GM21825 (cell line): ENCODE data around the gene OPA3.

ENCODE experiments used
- ATAC-seq: cut with Tn5 transposase; IDR thresholded peaks from one replicate; pipeline ENCODE4 v1.9.1; 2021; ENCODE audit warnings: mild to moderate bottlenecking, moderate library complexity; ENCODE audit not compliant: unreplicated experiment

The OPA3 gene

GRCh38 chr19:45568732-45569131 is 15.9 kb downstream of the OPA3 start:
- no peak for ATAC-seq

- no peak for ATAC-seq
Measured at GRCh38 chr19:45567609-45568008, 17.0 kb downstream of the OPA3 start.

GRCh38 chr19:45564131-45564780 is 20.3 kb downstream of the OPA3 start:
- ATAC-seq = no peak

GRCh38 chr19:45560686-45561085 is 23.9 kb downstream of the OPA3 start:
- ATAC-seq = no peak

DNA sequence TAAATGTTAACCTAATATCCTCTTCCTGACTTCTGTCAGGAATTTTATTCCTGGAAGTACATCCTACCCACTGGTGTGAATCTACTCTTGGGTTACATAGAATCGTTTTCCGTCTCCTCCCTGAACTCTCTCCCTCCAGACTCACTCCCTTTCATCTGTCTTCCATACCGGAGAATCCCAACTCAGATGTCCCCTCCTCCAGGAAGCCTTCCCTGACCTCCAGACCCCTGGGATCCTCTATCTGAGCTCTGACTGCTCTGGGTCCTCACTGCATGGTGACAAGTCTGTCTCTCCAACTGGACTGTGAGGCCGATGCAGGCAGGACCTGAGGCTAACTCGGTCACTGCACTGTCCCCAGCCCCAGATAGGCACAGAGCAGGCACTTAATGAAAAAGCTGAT is 24.6 kb downstream of the OPA3 start:
- ATAC-seq = no peak

DNA sequence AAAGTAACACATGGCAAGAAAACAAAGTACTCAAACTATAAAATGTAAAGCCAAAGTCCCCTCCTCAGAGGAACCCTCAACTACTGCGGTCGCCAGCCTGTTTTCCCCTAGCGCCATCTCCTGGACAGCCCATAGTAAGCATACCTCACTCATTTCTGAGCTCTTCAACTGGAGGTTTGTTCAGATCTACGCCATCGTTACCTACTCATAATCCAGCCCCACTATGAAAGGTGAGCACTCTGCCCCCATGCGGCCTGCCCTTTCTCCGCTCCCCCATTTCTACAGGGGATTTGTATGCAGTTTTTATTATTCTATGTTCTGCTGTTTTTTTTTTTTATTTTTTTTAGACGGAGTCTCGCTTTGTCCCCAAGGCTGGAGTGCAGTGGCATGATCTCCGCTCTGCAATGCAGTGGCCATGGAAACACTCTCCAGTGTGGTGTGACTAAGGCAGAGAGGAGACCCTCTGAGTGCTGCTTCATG is 26.2 kb downstream of the OPA3 start:
- ATAC-seq = no peak

- ATAC-seq = no peak
Measured at GRCh38 chr19:45556835-45557234, 27.8 kb downstream of the OPA3 start.

DNA sequence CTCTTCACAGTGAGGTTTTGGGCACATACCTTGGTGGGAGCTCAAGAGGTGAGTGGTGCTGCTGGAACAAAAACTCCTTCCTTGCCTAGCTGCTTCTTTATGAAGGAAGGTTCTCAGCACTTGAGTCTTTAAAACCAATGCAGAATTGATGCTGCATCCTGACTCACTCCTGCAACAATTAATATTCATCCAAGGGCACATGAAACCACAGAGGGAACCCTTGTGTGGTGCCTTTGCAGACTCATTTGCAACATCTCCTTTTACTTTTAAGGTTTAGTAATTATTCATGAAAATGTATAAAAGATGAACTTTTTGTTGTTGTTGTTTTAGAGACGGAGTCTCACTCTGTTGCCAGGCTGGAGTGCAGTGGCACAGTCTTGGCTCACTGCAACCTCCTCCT is 30.1 kb downstream of the OPA3 start:
- ATAC-seq = no peak

DNA sequence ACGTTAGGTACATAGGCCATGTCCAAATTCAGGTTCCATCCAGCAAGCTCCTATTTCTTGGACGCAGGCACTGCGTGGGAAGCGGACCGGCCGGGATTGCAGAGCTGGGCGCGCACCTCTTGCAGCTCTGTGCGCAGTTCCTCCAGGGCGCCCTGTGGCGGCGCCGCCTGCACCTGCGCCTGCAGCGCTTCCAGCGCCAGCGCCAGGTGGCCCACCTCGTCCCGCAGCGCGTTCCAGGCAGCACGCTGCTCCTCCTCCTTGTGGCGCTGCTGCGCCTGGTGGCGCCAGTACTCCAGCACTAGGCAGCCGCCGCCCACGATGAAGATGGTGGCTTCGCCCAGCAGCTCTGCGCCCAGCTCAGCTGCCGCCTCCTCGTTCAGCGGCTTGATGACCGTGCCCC is 31.1 kb downstream of the OPA3 start:
- no peak for ATAC-seq

DNA sequence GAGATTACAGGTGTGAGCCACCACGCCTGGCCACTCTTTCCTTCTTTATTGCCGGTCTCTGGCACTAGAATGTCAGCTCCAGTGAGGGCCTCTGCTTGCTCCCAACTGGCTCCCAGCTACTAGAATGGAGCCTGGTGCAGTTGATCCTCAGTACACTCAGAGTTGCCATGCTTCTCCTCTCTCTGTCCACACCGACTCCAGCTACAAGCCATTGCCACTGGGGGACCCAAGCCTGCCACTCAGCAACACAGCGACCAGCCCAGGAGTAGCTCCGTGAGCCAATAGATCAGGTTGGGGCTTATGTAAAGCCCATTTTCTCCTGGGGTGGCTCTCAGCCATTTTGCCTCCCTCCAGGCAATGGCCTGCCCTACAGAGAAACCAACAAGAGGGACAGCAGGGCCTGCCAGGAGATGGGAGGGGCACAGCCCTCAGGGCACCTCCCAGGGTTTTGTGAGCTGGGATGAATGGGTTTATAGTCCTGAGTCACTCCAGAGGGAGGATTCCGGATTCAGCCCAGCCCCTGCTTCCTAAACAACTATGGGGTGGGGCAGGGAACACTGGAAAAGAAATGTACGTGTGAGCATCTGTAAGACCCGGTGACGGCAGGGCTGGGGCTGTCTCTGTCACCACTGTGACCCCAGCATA is 36.5 kb downstream of the OPA3 start:
- ATAC-seq = no peak

DNA sequence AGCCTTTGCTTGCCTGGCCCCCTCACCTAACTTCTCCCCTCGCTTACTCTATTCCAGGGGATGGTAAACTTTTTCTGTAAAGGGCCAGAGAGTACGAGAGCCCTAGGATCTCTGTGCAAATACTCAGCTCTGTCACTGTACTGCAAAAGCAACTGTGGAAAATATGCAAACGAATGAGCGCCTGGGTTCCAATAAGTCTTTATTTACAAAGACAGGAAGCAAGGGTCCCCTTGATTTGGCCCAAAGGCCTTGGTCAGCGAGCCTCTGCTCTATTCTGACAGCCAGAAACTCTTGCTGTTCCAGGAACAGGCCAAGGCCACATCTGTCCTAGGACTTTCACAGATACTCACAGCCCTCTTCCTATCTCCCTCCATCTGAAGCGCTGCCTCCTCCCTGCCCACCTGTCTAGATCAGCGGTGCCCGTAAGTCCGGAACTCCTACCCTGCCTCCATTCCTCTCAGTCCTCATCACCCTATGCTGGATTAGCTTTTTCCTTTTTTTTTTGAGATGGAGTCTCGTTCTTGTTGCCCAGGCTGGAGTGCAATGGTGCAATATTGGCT is 37.3 kb downstream of the OPA3 start:
- ATAC-seq = no peak

- ATAC-seq = no peak
Measured at GRCh38 chr19:45542234-45542668, 42.4 kb downstream of the OPA3 start.

DNA sequence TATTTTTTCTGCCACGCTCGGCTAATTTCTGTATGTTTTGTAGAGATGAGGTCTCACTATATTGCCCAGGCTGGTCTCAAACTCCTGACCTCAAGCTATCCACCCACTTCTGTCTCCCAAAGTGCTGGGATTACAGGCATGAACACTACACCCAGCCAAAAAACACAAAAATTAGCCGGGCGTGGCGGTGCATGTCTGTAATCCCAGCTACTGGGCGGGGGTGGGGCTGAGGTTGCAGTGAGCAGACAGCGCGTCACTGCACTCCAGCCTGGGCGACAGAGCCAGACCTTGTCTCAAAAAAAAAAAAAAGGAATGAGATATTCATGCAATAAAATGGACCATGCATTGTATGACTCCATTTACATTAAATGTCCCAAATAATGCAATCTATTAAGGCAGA is 45.1 kb downstream of the OPA3 start:
- ATAC-seq = no peak

DNA sequence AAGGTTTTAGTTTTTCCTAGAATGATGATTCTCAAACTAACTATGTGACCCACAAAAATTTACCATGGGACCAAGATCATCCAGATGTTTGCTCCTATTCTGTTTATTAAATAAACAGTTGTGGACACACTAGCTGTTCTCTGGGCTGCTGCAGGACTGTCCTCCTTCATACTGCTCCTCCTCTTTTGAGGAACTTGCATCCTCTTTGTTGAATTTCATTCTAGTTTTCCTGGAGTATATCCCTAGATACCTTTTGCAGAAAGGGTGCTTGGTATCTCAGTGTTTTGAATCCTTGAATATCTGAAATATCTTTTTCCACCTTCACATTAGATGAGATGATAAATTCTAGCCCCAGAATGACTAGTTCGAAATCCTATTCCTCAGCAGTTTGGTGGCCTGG is 53.3 kb downstream of the OPA3 start:
- no peak for ATAC-seq

- ATAC-seq = no peak
Measured at GRCh38 chr19:45529420-45529785, 55.2 kb downstream of the OPA3 start.

GRCh38 chr19:45528744-45529419 is 55.7 kb downstream of the OPA3 start:
- no peak for ATAC-seq

DNA sequence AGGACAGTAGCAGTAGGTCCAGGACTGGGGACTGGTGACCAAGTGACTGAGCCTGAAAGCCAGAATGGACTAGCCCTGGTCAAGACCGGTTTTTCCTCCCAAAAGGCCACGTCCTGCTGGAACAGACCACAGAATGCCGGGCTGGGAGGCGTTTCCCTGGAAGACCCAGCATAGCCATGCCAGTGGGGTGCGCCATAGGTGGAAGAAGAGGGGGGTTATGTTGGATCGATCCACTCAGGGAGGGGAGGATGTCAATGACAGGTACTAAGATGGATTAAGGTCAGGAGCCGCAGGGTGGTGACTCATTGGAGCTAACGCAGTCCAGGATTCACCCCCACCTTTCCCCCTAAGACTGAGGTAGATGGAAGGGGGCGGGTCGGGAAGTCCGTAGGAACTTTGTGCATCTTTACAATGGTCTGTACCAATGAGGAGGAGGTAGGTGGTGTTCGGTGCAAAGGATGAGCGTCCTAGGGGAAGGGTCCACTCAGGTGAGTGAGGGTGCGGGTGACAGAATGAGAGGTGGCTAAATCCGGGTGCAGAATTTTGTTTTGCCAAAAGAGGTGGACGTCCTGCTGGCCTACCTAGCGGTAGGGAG is 56.4 kb downstream of the OPA3 start:
- ATAC-seq = no peak

- no peak for ATAC-seq
Measured at GRCh38 chr19:45527731-45528130, 56.9 kb downstream of the OPA3 start.

DNA sequence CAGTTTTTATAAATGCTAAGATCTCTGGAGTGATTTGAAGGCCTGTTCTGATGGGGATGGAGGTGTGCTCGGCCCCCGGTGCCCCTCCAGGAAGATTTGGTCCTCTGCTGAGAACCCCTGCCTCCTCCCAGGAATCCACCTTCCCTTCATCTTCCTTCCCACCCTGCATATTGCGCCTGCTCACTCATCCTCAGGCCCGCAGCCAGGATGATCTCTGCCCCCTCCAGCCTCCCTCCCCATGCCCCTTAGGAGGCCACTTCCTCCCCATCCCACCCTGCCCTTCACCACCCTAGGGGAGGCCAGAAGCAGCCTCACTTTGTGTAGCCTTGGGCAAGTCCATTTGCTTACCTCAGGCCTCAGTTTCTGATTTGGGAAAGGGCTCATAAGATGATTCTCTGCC is 57.6 kb downstream of the OPA3 start:
- ATAC-seq = no peak

- ATAC-seq = no peak
Measured at GRCh38 chr19:45526143-45526542, 58.5 kb downstream of the OPA3 start.

DNA sequence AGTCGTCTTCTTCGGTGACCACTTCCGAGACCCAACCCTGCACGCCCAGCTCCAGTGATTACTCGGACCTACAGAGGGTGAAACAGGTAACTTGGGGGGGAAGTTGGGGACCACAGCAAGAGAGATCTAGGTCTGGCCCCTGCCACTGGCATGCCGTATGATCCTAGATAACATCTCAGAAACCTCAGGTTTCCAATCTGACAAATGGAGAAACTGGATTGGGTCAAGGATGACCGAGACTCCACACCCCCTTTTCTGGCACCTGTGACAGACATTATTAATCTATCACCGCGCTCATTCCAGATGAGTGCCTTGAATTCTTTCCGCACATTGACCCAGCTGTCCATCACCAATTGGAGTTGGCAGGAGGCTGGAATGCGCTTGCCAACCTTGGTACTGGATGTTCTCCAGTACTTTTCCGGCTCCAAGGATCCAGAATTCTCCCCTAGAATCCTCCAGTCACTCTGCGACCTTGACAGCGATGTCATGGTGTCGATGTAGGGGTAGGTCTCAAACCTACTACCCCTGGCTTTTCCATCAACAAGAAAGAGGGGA is 60.0 kb downstream of the OPA3 start:
- ATAC-seq = no peak
